GM12801 (cell line): ENCODE data around the gene ACTRT1.

Experiments
- CTCF ChIP-seq: IDR thresholded peaks from one replicate; pipeline ENCODE4 v1.5.1; 2011; ENCODE audit warnings: control low read depth; ENCODE audit not compliant: insufficient read length; ENCODE audit errors: extremely low read depth

ACTRT1 gene

GRCh38 chrX:128012015-128012414 lies 40.2 kb downstream of the ACTRT1 start:
- TF ChIP-seq CTCF, result no peak

GRCh38 chrX:128007882-128008281 lies 44.3 kb downstream of the ACTRT1 start:
- no peak for TF ChIP-seq CTCF
